ENCODE data around the gene TBC1D22A. TPM values are rescaled to one million over a fixed set of nuclear protein-coding genes. Genes with fewer than 3 reads are reported as not detected.

TBC1D22A gene
- total and polyA plus RNA-seq, 2 donors = 11.8 to 25.7 TPM

DNA sequence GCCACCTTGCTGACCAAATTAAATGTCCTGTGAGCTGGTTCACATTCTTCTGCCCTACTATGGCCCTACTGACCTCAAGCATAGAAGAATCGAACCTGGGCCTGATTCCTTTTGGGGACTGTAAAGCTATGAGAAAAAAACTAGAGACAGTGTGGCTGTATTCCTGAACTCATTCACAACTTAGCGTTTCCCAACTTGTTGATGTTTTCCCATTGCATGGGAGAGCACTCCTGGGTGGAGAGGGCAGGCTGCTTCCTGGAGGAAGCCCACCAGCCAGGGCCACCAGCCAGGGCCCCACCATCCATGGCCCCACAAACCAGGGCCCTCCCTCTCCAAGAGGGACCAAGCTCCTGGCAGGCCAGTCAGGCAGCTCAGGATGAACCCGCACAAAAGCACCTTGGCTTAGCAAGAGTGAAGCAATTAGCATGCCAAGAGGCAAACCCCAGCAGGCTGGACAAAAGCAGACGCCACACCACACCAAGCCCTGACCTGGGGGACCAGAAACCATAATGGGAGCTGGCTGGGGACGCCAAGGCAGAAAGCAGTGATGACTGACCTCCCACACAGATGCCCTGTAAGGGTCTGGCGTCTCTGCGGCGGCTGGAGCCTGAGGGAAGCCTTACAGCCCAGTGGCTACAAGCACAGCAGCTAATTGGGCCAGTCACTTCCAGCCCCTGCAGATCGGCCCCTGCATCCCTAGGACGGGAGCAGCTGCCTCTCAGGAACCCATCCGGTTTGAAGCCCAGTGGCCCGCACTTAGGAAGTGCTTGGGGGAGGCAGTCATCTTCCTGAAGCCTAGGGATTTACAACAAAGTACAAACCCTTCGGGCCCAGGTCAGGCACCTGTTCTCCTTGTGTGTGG is 26.5 kb upstream of the TBC1D22A start:
- DNase-seq (ENCODE audit: low read depth in 6 of 9, low spot score in 9 of 9) = peak in 1 of 9 donors; percentile 29
- Histone ChIP-seq H3K9me3 (ENCODE audit: control insufficient read depth in 2 of 2, insufficient read depth in 1 of 2, low read length in 1 of 2) (no peaks in the 10 kb centered on the region), H3K36me3 (ENCODE audit: control insufficient read depth in 2 of 2, insufficient read depth in 2 of 2, low read length in 1 of 2) (peaks cover 12 to 24% of the 10 kb centered on the region in 2 donors), H3K4me1 (ENCODE audit: control insufficient read depth in 2 of 2, insufficient read depth in 2 of 2, low read length in 2 of 2) (peaks cover 26 to 68% of the 10 kb centered on the region in 2 donors), H3K4me3 (ENCODE audit: low read length in 2 of 2) (peak overlapping the region; percentile 80 to 93), H3K27me3 (ENCODE audit: control insufficient read depth in 2 of 2, insufficient read depth in 1 of 2, low read length in 1 of 2) (no peaks in the 10 kb centered on the region), H3K27ac (ENCODE audit: low read depth in 1 of 2, low read length in 1 of 2) (peak overlapping the region; percentile 87 to 94)
- WGBS = 92% methylated on average over 13 of the region's 13 CpGs

DNA sequence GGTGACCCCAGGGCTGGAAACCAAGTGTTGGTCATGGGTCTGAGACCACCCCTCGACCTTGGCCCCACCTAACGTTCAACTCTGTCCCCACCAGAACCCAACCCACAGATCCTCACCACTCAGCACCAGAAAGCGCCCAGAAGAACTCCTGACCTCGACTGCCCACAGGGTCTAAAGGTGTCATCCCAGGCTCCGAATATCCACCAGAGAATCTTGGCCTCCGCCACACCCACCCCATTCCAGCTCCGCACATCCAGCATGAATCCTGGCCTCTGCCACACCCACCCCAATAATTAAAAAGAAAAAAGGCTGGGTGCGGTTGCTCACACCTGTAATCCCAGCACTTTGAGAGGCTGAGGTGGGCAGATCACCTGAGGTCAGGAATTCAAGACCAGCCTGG is 25.7 kb upstream of the TBC1D22A start:
- Histone ChIP-seq H3K36me3 (ENCODE audit: control insufficient read depth in 2 of 2, insufficient read depth in 2 of 2, low read length in 1 of 2) (peaks cover 5 to 17% of the 10 kb centered on the region in 2 donors), H3K4me1 (ENCODE audit: control insufficient read depth in 2 of 2, insufficient read depth in 2 of 2, low read length in 2 of 2) (peaks cover 22 to 61% of the 10 kb centered on the region in 2 donors), H3K27ac (ENCODE audit: low read depth in 1 of 2, low read length in 1 of 2) (peak overlapping the region; percentile 56 to 94), H3K27me3 (ENCODE audit: control insufficient read depth in 2 of 2, insufficient read depth in 1 of 2, low read length in 1 of 2) (no peaks in the 10 kb centered on the region), H3K9me3 (ENCODE audit: control insufficient read depth in 2 of 2, insufficient read depth in 1 of 2, low read length in 1 of 2) (no peaks in the 10 kb centered on the region), H3K4me3 (ENCODE audit: low read length in 2 of 2) (peak overlapping the region; percentile 80 to 93)
- DNase-seq (ENCODE audit: low read depth in 6 of 9, low spot score in 9 of 9) = no peak
- WGBS = 79% methylated on average over 8 of the region's 8 CpGs

DNA sequence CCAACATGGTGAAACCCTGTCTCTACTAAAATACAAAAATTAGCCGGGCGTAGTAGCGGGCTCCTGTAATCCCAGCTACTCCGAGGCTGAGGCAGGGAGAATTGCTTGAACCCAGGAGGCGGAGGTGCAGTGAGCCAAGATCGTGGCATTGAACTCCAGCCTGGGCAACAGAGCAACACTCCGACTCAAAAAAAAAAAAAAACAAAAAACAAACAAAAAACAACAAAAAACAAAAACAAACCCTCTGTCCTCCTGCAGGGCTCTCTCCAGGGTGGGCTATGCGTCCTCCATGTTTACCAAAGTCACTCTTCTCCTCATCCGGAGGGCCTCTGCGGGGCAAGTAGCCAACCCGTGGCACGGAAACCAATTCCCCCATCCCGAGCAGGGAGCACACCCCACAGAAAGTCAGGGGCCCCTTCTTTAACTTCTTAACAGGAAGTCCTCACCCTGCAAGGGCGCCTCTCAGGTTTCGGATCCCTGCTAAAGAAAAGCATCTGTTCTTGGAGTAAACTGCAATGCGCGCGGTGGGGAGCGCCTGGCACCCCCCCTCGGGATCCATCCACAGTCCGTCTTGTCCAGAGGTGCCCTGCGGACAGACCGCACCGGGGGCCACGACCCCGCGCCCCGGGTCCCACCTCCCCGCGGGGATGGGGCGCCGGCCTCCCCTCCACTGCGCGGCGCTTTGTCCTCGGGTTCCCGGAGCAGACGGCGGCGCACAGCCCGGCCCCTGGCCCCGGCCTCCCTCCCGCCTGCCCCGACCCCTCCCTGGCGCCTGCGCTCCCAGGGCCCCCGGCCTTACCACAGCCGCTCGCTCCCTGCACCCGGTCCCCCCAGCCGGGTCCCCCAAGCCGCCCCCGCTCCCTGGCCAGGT is 25.1 kb upstream of the TBC1D22A start:
- Histone ChIP-seq H3K36me3 (ENCODE audit: control insufficient read depth in 2 of 2, insufficient read depth in 2 of 2, low read length in 1 of 2) (peaks cover 0 to 12% of the 10 kb centered on the region in 2 donors), H3K27ac (ENCODE audit: low read depth in 1 of 2, low read length in 1 of 2) (peak overlapping the region; percentile 94), H3K4me3 (ENCODE audit: low read length in 2 of 2) (peak overlapping the region; percentile 80 to 93), H3K9me3 (ENCODE audit: control insufficient read depth in 2 of 2, insufficient read depth in 1 of 2, low read length in 1 of 2) (no peaks in the 10 kb centered on the region), H3K27me3 (ENCODE audit: control insufficient read depth in 2 of 2, insufficient read depth in 1 of 2, low read length in 1 of 2) (no peaks in the 10 kb centered on the region), H3K4me1 (ENCODE audit: control insufficient read depth in 2 of 2, insufficient read depth in 2 of 2, low read length in 2 of 2) (peaks cover 22 to 57% of the 10 kb centered on the region in 2 donors)
- WGBS = 7% methylated on average over 53 of the region's 53 CpGs
- peak in 6 of 9 donors; percentile 55 to 86 (median 60) for DNase-seq (ENCODE audit: low read depth in 6 of 9, low spot score in 9 of 9)

DNA sequence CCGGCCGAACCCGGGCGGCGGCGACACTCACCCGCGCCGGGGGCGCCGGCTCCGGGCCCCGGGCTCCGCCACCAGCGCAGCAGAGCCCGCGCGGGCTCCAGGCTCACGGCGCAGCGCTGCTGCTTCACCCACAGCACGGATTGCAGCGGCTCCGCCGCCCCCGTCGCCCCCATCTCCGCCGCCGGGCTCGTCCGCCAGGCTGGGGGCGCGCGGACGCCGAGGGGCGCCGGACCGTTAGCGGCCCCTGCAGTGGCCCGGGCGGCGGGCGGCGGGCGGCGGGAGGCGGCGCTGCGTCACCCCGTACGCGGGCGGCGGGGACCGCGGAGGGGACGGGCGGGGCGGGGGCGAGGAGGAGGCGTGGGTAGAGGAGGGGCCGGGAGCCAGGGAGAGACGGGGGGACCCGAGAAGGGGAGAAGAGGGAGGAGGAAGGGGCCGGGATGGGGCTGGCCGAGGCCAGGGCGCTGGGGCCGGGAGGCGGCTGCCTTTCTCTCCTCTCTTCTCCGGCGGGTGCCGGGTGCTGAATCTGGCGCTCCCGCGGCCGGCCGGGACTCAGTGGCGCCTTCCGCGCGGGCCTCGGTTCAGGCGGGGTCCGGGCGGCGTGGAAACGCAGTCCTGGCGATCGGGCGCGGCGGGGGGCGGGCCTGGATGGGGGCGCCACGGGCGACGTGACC is 24.3 kb upstream of the TBC1D22A start, which contains the start of gene CERK:
TSS of gene CERK (minus strand) at position 277 of the 671 bp plus-strand sequence. CDS start at position 173, 104 bp downstream.
- Histone ChIP-seq H3K27me3 (ENCODE audit: control insufficient read depth in 2 of 2, insufficient read depth in 1 of 2, low read length in 1 of 2) (no peaks in the 10 kb centered on the region), H3K36me3 (ENCODE audit: control insufficient read depth in 2 of 2, insufficient read depth in 2 of 2, low read length in 1 of 2) (peaks cover 0 to 10% of the 10 kb centered on the region in 2 donors), H3K9me3 (ENCODE audit: control insufficient read depth in 2 of 2, insufficient read depth in 1 of 2, low read length in 1 of 2) (peaks cover 1 to 3% of the 10 kb centered on the region in 2 donors), H3K4me1 (ENCODE audit: control insufficient read depth in 2 of 2, insufficient read depth in 2 of 2, low read length in 2 of 2) (peaks cover 22 to 52% of the 10 kb centered on the region in 2 donors), H3K4me3 (ENCODE audit: low read length in 2 of 2) (peak within 1 kb of the TSS; percentile 80 to 93), H3K27ac (ENCODE audit: low read depth in 1 of 2, low read length in 1 of 2) (peak within 1 kb of the TSS; percentile 94 to 97)
- WGBS = under 1% methylated on average over 98 of the region's 99 CpGs
- peak in 4 of 9 donors; percentile 54 to 81 (median 64) for DNase-seq (ENCODE audit: low read depth in 6 of 9, low spot score in 9 of 9)

DNA sequence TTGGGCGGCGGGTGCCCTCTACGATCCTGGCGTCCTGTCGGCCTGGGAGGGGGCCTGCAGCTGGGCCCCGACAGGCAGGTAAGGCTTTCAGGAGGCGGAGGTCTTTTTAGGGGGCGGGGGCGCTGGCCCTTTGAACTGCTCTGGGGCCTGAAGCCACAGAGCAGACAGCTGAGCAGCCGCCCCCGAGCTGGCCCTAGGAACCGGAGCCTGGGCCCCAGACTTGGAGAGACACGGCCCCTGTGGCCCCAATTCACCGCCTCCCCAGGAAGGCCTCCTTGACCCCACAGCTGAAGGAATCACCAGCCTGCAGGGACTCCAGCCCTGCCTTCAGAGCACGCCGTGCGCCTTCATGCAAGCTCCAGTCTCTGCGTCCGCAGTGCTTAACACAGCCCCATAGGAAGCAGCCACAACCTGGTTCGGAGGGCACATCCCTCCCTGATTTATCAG is 23.8 kb upstream of the TBC1D22A start:
- Histone ChIP-seq H3K36me3 (ENCODE audit: control insufficient read depth in 2 of 2, insufficient read depth in 2 of 2, low read length in 1 of 2) (peaks cover 0 to 10% of the 10 kb centered on the region in 2 donors), H3K27ac (ENCODE audit: low read depth in 1 of 2, low read length in 1 of 2) (peak overlapping the region; percentile 94 to 97), H3K4me3 (ENCODE audit: low read length in 2 of 2) (peak overlapping the region; percentile 80 to 93), H3K9me3 (ENCODE audit: control insufficient read depth in 2 of 2, insufficient read depth in 1 of 2, low read length in 1 of 2) (peaks cover 2 to 8% of the 10 kb centered on the region in 2 donors), H3K27me3 (ENCODE audit: control insufficient read depth in 2 of 2, insufficient read depth in 1 of 2, low read length in 1 of 2) (no peaks in the 10 kb centered on the region), H3K4me1 (ENCODE audit: control insufficient read depth in 2 of 2, insufficient read depth in 2 of 2, low read length in 2 of 2) (peaks cover 20 to 52% of the 10 kb centered on the region in 2 donors)
- WGBS = 31% methylated on average over 20 of the region's 20 CpGs
- peak in 1 of 9 donors; percentile 40 for DNase-seq (ENCODE audit: low read depth in 6 of 9, low spot score in 9 of 9)

DNA sequence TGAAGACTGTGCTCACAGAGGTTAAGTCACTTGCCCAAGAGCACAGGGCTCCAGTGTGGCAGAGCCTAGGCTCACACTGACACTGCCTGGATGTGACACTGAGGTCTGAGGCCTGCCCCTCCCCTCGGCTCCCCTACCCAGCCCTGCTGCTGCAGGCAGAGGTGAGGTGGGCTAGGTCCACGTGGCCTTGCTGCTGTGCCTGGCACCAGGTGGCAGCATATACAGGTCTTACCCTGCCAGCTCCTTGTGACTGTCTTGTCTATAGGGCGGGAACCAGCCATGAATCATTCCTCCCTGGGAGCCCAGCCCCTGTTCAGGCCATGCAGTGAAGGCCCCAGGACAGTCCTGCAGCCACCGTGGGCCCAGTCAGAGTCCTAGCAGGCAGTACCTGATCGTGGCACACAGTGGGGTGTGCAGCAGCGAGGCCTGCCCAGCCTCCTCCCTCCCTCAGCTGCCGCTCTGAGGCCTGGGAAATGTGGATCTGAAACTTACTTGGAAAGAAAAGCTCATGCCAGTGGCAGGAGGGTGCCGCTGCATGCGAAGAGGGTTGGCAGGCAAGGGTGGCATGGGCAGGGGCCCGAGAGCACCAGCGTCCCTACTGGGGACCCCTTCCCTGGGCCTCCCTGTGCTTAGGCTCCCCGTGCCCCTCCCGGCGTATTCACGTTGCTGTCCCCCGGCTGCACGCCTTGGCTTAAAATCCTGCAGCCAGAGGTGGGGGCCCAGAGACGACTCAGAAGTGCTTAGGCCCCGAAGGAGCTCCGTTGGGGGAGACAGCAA is 23.2 kb upstream of the TBC1D22A start:
- Histone ChIP-seq H3K4me1 (ENCODE audit: control insufficient read depth in 2 of 2, insufficient read depth in 2 of 2, low read length in 2 of 2) (peaks cover 18 to 49% of the 10 kb centered on the region in 2 donors), H3K4me3 (ENCODE audit: low read length in 2 of 2) (peak overlapping the region; percentile 80 to 93), H3K9me3 (ENCODE audit: control insufficient read depth in 2 of 2, insufficient read depth in 1 of 2, low read length in 1 of 2) (peaks cover 2 to 8% of the 10 kb centered on the region in 2 donors), H3K36me3 (ENCODE audit: control insufficient read depth in 2 of 2, insufficient read depth in 2 of 2, low read length in 1 of 2) (peaks cover 0 to 10% of the 10 kb centered on the region in 2 donors), H3K27ac (ENCODE audit: low read depth in 1 of 2, low read length in 1 of 2) (peak overlapping the region; percentile 94 to 97), H3K27me3 (ENCODE audit: control insufficient read depth in 2 of 2, insufficient read depth in 1 of 2, low read length in 1 of 2) (no peaks in the 10 kb centered on the region)
- WGBS = 91% methylated on average over 20 of the region's 20 CpGs
- DNase-seq (ENCODE audit: low read depth in 6 of 9, low spot score in 9 of 9) = peak in 5 of 9 donors; percentile 54 to 93 (median 68)

DNA sequence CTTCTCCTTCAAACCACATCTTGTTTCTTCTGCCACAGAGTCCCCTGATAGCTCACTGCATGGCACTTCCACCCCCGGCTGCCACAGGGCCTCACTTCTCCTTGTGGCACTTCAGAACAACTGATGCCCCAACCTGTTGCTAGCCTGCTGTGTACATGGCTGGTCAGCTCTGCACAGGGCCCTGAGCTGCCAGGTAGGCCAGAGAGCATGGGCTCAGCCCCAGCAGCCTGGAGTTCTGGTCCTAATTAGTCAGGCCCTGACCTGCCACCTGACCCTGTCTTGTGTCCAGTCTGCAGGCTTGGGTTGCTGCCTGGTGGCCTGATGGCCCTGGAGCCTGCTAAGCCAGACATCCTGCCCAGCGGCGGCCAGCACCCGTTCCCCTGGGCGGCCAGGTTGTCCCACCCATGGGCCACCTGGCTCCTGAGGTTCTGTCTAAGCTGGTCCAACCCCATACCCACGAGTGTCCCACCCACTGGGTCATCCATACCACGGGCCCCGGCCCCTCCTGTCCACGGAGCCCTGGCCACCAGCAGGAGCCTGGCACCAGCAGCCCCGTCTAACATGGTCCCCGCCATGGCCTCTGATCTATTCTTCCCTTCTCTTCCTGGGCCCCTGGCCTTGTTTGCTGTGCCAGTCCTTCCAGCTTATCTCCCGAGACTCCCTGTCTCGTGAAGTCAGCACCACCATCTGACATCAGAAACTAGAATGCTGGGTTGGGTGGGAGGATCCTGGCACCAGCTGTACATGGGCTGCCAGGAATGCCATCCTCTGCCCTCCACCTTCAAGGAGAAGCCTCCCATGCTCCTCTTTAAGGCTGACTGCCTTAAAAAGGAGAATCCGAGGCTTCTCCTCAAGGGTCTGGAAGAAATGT is 21.3 kb upstream of the TBC1D22A start:
- no peak for DNase-seq (ENCODE audit: low read depth in 6 of 9, low spot score in 9 of 9)
- Histone ChIP-seq H3K4me1 (ENCODE audit: control insufficient read depth in 2 of 2, insufficient read depth in 2 of 2, low read length in 2 of 2) (peaks cover 7 to 31% of the 10 kb centered on the region in 2 donors), H3K4me3 (ENCODE audit: low read length in 2 of 2) (no peak overlapping the region), H3K36me3 (ENCODE audit: control insufficient read depth in 2 of 2, insufficient read depth in 2 of 2, low read length in 1 of 2) (peaks cover 0 to 6% of the 10 kb centered on the region in 2 donors), H3K27me3 (ENCODE audit: control insufficient read depth in 2 of 2, insufficient read depth in 1 of 2, low read length in 1 of 2) (no peaks in the 10 kb centered on the region), H3K27ac (ENCODE audit: low read depth in 1 of 2, low read length in 1 of 2) (no peak overlapping the region), H3K9me3 (ENCODE audit: control insufficient read depth in 2 of 2, insufficient read depth in 1 of 2, low read length in 1 of 2) (peaks cover 2 to 8% of the 10 kb centered on the region in 2 donors)
- 97% methylated on average over 14 of the region's 14 CpGs for WGBS
